Thoracic aorta (tissue), 2 donors: ENCODE measurements around the gene MAD1L1. TPM values are rescaled to one million over a fixed set of nuclear protein-coding genes. Genes with fewer than 3 reads are reported as not detected.

Experiments
- ATAC-seq: fragments of 150-250 bp; one replicate; pipeline ENCODE4 v1.8.0; 2017; ENCODE audit warnings: low read depth; ENCODE audit not compliant: insufficient number of reproducible peaks, low FRiP score
- DNase-seq: peaks from one replicate; pipeline ENCODE4 v3.0.0-alpha.2; 2020; ENCODE audit warnings: low spot score
- H3K27ac ChIP-seq, 2 donors: fragments of 200-600 bp; sonication (generic); 1 replicate in 1 of 2; 2 replicates in 1 of 2; pipeline ENCODE4 v1.5.1; 2016; ENCODE audit warnings: mild to moderate bottlenecking in 2 of 2, moderate library complexity in 2 of 2
- H3K27me3 ChIP-seq: fragments of 200-600 bp; sonication (generic); replicated peaks from 2 replicates; pipeline ENCODE4 v1.6.0; 2016; ENCODE audit warnings: mild to moderate bottlenecking; ENCODE audit not compliant: insufficient read depth
- H3K36me3 ChIP-seq: fragments of 200-600 bp; sonication (generic); one replicate; pipeline ENCODE4 v1.5.1; 2016
- H3K4me1 ChIP-seq, 2 donors: fragments of 200-600 bp; sonication (generic); 1 replicate in 1 of 2; 2 replicates in 1 of 2; pipeline versions ENCODE4 v1.5.1 to v1.6.0; 2016; ENCODE audit warnings: low read depth in 2 of 2, mild to moderate bottlenecking in 1 of 2; ENCODE audit not compliant: control insufficient read depth in 1 of 2
- H3K4me3 ChIP-seq: fragments of 200-600 bp; sonication (generic); 2 replicates; pipeline ENCODE4 v1.5.1; 2016; ENCODE audit warnings: mild to moderate bottlenecking
- H3K9me3 ChIP-seq: fragments of 200-600 bp; sonication (generic); 2 replicates; pipeline ENCODE4 v1.5.1; 2016
- total RNA-seq, 2 donors: library from RNA; depleted of rRNA; stranded (reverse); fragments of >200 nt; gene quantifications; one replicate each; pipeline versions ENCODE4 v1.1.0 to v1.2.3, GENCODE V29; 2016
- TF ChIP-seq, protein P1 (sequence below): fragments of 200-600 bp; sonication (generic); IDR thresholded peaks from one replicate; pipeline ENCODE4 v1.5.1; 2019; ENCODE audit warnings: antibody characterized with exemption

Gene MAD1L1
- total RNA-seq, 2 donors from 2014 or later = 27.4 to 41.3 TPM

DNA sequence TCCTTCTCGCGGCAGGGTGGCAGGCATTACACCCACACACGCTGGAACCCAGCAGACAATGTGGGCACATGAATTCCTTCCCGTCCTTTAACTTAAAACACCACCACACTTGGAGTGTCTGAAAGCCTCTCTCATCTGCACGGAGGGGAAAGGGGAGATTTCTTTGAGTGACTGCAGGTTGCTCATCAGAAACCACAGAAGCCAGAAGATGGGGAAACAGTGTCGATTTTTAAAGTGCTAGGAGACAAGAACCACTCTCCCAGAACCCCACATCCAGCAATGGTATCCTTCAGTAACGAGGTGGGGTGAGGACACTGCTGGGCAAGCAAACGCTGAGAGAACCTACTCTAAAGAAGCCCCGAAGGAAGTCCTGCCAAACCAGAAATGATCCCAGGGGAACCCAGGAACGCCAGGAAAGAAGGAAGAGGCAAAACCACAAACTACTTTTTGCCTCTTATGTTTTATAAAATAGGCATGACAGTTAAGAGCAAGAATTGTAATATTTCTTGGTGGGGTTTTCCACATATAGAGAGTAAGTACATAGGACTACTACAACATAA is 308.4 kb downstream of the MAD1L1 start:
- no peaks in the 10 kb centered on the region for H3K36me3 ChIP-seq
- no peak overlapping the region for H3K27ac ChIP-seq
- DNase-seq (no peak), ATAC-seq (no peak)
- no peaks in the 10 kb centered on the region for H3K4me1 ChIP-seq
- no peaks in the 10 kb centered on the region for H3K27me3 ChIP-seq
- TF ChIP-seq, protein P1, sequence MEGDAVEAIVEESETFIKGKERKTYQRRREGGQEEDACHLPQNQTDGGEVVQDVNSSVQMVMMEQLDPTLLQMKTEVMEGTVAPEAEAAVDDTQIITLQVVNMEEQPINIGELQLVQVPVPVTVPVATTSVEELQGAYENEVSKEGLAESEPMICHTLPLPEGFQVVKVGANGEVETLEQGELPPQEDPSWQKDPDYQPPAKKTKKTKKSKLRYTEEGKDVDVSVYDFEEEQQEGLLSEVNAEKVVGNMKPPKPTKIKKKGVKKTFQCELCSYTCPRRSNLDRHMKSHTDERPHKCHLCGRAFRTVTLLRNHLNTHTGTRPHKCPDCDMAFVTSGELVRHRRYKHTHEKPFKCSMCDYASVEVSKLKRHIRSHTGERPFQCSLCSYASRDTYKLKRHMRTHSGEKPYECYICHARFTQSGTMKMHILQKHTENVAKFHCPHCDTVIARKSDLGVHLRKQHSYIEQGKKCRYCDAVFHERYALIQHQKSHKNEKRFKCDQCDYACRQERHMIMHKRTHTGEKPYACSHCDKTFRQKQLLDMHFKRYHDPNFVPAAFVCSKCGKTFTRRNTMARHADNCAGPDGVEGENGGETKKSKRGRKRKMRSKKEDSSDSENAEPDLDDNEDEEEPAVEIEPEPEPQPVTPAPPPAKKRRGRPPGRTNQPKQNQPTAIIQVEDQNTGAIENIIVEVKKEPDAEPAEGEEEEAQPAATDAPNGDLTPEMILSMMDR = no peak
- no peak overlapping the region for H3K4me3 ChIP-seq
- H3K9me3 ChIP-seq = no peaks in the 10 kb centered on the region

DNA sequence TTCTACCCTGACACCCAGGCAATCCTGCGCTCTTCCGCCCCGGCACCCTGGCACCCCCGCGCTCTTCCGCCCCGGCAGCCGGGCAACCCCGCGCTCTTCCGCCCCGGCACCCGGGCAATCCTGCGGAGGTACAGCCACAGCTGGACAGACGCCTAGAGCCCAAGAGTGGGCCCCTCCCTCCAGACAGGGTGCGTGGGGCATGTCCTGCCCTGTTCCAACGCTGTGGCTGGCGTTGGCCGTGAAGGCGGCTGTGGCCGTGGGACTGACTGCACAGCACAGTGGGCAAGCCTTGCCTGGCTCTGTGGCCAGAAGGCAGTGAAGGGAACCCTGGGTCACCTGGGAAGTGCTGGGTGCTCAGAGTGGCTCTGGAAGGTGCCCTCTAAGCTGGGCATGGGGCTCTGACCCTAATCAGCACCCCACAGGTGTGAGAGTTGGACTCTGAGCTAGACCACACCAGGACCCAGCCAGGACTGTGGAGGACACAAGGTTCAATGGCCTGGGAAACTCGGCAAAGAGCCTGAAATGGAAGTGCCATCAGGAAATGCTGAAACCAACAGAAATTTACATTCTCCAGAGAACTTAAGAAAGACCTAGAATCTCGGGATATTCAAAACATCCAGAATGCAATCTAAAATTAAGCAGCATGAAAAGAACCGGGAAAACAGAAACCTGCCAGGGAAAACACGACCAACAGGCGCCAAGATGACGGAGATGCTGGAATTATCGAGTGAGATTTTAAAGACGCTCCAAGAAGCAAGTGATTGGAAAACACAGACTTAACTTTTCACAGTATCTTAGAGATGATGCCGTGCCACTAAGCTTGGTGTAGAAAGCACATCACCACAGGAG is 309.1 kb downstream of the MAD1L1 start:
- H3K27me3 ChIP-seq = no peaks in the 10 kb centered on the region
- no peak for ATAC-seq
- TF ChIP-seq, protein P1 = no peak

DNA sequence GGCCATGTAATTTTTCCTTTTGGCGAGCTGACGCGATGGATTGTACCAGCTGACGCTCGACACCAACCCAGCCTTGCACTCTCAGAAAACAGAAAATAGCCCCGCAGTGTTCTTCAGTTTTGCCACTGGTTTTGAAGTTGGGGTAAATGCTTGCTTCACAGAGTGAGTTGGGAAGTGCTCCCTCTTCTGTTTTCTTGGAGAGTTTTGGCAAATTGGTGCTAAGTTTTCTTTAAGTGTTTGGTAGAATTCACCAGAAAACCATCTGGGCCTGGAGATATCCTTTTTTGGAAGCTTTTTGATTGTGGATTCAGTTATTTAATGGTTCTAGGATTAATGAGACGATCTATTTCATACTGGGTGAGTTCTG is 309.9 kb downstream of the MAD1L1 start:
- H3K36me3 ChIP-seq = no peaks in the 10 kb centered on the region
- H3K27ac ChIP-seq = no peak overlapping the region
- DNase-seq = no peak
- TF ChIP-seq, protein P1 = no peak
- no peak for ATAC-seq
- no peaks in the 10 kb centered on the region for H3K9me3 ChIP-seq
- no peak overlapping the region for H3K4me3 ChIP-seq
- H3K4me1 ChIP-seq = no peaks in the 10 kb centered on the region
- no peaks in the 10 kb centered on the region for H3K27me3 ChIP-seq

More for the DNA sequence above, 309.1 kb downstream of the MAD1L1 start:
- Histone ChIP-seq H3K9me3 (no peaks in the 10 kb centered on the region), H3K36me3 (no peaks in the 10 kb centered on the region), H3K4me1 (no peaks in the 10 kb centered on the region), H3K4me3 (no peak overlapping the region), H3K27ac (no peak overlapping the region)
- DNase-seq = no peak

DNA sequence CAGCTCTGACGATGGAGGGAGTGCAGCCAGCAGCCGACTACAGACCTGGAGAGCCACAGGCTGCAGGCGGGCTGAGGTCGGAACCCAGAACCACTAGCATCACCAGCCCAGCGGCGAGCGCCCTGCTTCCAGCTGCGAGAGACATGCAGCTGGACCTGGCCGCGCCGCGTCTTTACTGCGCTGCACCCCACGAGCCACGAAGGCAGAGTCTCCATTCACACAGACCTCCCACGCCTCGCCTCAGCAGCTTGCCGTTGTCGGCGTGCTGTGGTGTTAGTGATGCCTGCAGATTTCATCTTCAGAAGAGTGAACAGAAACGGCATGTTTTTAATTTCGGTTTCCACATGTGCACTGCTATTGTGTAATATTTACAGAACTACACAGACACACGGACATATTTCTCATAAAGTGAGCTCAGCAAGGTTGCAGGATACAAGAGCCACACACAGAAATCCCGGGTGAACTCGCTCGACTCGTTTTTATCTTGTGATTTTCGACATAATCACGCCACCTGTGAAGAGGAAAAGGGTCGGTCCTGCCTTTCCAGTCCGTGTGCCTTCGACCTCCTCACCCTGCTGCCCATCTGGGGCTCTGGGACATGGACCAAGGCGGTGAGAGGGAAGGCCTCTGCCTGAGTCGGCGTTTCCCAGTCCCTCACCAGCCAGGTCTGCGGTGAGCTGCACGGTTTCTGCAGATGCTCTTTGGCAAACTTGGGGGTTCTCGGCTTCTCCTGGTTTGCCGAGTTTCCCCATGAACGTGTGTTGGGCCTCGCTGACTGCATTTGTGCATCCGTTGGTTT is 310.5 kb downstream of the MAD1L1 start:
- Histone ChIP-seq H3K4me3 (no peak overlapping the region), H3K27me3 (no peaks in the 10 kb centered on the region), H3K9me3 (no peaks in the 10 kb centered on the region), H3K36me3 (no peaks in the 10 kb centered on the region), H3K27ac (no peak overlapping the region), H3K4me1 (no peaks in the 10 kb centered on the region)
- DNase-seq (no peak), ATAC-seq (no peak)
- TF ChIP-seq, protein P1 = no peak

DNA sequence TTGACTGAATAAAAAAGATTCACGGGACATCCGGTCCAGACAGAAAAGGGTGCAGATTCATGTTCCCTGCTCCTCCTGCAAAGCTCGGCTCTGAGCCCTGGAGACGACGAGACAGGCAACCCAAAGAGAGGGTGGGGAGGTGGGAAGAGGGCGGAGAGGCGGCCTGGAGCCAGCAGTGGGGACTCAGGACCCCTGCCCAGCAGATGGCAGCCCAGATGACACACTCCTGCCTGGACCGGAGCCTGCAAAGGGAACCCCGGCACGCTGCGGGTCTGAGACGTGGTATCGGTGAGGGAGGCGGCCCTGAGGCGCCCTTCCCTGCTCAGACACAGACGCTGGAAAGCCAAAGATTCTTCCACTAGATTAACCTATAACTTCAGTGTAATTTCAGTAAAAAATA is 311.9 kb downstream of the MAD1L1 start:
- H3K27ac ChIP-seq = no peak overlapping the region
- H3K27me3 ChIP-seq = no peaks in the 10 kb centered on the region
- no peaks in the 10 kb centered on the region for H3K36me3 ChIP-seq
- no peak for ATAC-seq
- DNase-seq = no peak
- H3K9me3 ChIP-seq = no peaks in the 10 kb centered on the region
- H3K4me1 ChIP-seq = no peaks in the 10 kb centered on the region
- H3K4me3 ChIP-seq = no peak overlapping the region
- TF ChIP-seq, protein P1 = no peak
